Endothelial cell of umbilical vein (primary cell): ENCODE results near the gene MRTFA.

Experiments used
- MYC ChIP-seq: IDR thresholded peaks from one replicate; pipeline ENCODE4 v1.6.1; 2011; ENCODE audit warnings: mild to moderate bottlenecking, low read depth, low read length
- POLR2A ChIP-seq: IDR thresholded peaks from 2 replicates; pipeline ENCODE4 v1.6.1; 2012; ENCODE audit warnings: low read depth, mild to moderate bottlenecking, control low read depth, low read length
- POLR2AphosphoS5 ChIP-seq: IDR thresholded peaks from 2 replicates; pipeline ENCODE4 v1.6.1; 2012; ENCODE audit warnings: low read depth, mild to moderate bottlenecking, control low read depth, low read length, moderate library complexity; ENCODE audit not compliant: insufficient read depth
- TF ChIP-seq, protein P1 (sequence below), 2 donors: IDR thresholded peaks; 1 replicate in 1 of 2; 2 replicates in 1 of 2; pipeline ENCODE4 v1.5.1; 2011; ENCODE audit warnings: low read length in 2 of 2, mild to moderate bottlenecking in 2 of 2, moderate library complexity in 2 of 2, control low read depth in 1 of 2, inconsistent platforms in 1 of 2, low read depth in 1 of 2; ENCODE audit not compliant: insufficient read depth in 1 of 2; ENCODE audit errors: extremely low read depth in 1 of 2

DNA sequence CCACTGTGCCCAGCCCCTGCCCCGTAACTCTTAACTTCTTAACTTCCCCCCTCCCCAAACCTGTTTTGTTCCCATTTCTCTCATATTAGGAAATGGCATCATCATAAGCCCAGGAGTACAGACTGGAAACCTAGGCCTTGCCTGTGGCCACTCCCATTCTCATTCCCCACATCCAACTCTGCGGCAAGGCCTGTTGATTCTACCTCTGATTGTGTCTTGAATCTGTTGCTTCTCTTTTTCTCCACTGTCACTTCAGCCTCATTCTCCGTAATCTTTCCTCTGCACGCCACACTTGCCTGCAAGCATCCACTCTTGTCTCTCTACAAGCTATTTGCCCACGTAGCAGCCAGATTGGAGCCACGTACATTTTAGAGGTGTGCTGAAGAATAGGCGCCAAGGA, 240.9 kb downstream of the MRTFA start:
- TF ChIP-seq, protein P1, sequence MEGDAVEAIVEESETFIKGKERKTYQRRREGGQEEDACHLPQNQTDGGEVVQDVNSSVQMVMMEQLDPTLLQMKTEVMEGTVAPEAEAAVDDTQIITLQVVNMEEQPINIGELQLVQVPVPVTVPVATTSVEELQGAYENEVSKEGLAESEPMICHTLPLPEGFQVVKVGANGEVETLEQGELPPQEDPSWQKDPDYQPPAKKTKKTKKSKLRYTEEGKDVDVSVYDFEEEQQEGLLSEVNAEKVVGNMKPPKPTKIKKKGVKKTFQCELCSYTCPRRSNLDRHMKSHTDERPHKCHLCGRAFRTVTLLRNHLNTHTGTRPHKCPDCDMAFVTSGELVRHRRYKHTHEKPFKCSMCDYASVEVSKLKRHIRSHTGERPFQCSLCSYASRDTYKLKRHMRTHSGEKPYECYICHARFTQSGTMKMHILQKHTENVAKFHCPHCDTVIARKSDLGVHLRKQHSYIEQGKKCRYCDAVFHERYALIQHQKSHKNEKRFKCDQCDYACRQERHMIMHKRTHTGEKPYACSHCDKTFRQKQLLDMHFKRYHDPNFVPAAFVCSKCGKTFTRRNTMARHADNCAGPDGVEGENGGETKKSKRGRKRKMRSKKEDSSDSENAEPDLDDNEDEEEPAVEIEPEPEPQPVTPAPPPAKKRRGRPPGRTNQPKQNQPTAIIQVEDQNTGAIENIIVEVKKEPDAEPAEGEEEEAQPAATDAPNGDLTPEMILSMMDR (IDR thresholded peaks at IDR 0.05; ENCODE audit: extremely low read depth in 1 of 2, insufficient read depth in 1 of 2, low read depth in 1 of 2, low read length in 2 of 2), result no peak
- TF ChIP-seq POLR2A, result no peak
- no peak for TF ChIP-seq POLR2AphosphoS5
- TF ChIP-seq MYC, result no peak
